RWPE1 (cell line): ENCODE measurements around the gene EDN3.
"Not testable (repeated sequence)": the region's sequence is repeated elsewhere in the genome, so short reads cannot be mapped to it uniquely, and the experiment has no call there.

Experiments
- CTCF ChIA-PET: fragments of 350-600 bp; sonication (Branson Sonifier 250); formaldehyde crosslinking; extraction: SDS; loops from one replicate; lab custom pipeline; 2021; lab: Yijun Ruan, JAX
- POLR2A ChIA-PET: fragments of 400-600 bp; formaldehyde crosslinking; extraction: SDS; loops from one replicate; lab custom pipeline; 2020; ENCODE audit warnings: antibody characterized with exemption; ENCODE audit not compliant: low non-redundant PET; lab: Yijun Ruan, JAX
- DNase-seq: peaks from one replicate; pipeline ENCODE4 v3.0.0; 2012; ENCODE audit warnings: low spot score
- H3K27ac ChIP-seq: fragments of 450-650 bp; 2 replicates; pipeline ENCODE4 v1.5.1; 2017
- TF ChIP-seq, protein P1 (sequence below): fragments of 450-650 bp; conservative IDR thresholded peaks from 2 replicates; pipeline ENCODE4 v1.5.1; 2017; ENCODE audit warnings: low read depth, mild to moderate bottlenecking

EDN3 gene

DNA sequence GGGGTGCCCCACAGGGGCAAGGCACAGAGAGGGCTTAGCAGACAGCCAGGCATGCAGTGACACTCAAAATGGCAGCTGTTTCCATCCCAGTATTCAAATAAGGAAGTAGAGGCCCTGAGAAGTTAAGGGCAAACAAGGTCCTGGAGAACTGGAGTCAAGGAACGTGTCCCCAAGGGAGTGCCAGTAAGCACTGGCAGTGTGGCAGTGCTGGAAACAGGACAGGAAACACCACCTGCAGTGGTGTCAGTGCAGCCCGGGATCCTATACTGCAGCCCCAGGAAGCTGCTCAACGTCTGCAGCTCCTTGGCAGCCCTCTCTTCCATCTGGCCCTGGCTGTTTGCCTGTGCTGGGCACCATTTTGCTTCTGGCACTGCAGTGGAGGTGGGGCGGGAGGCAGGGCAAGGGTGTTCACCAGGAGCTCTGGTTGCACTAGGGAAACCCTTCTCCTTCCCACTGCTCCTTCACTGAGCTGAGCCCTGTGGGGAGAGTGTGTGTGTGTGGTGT, 56.3 kb downstream of the EDN3 start:
- ChIA-PET POLR2A (no interaction called here), CTCF (interaction anchor here (1.6 kb wide), 1 partner anchor 47 kb away, joined by 4 read pairs; no protein-coding TSS in a partner anchor)
- no peak overlapping the region for H3K27ac ChIP-seq
- no peak for DNase-seq
- TF ChIP-seq, protein P1, sequence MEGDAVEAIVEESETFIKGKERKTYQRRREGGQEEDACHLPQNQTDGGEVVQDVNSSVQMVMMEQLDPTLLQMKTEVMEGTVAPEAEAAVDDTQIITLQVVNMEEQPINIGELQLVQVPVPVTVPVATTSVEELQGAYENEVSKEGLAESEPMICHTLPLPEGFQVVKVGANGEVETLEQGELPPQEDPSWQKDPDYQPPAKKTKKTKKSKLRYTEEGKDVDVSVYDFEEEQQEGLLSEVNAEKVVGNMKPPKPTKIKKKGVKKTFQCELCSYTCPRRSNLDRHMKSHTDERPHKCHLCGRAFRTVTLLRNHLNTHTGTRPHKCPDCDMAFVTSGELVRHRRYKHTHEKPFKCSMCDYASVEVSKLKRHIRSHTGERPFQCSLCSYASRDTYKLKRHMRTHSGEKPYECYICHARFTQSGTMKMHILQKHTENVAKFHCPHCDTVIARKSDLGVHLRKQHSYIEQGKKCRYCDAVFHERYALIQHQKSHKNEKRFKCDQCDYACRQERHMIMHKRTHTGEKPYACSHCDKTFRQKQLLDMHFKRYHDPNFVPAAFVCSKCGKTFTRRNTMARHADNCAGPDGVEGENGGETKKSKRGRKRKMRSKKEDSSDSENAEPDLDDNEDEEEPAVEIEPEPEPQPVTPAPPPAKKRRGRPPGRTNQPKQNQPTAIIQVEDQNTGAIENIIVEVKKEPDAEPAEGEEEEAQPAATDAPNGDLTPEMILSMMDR, result no peak

DNA sequence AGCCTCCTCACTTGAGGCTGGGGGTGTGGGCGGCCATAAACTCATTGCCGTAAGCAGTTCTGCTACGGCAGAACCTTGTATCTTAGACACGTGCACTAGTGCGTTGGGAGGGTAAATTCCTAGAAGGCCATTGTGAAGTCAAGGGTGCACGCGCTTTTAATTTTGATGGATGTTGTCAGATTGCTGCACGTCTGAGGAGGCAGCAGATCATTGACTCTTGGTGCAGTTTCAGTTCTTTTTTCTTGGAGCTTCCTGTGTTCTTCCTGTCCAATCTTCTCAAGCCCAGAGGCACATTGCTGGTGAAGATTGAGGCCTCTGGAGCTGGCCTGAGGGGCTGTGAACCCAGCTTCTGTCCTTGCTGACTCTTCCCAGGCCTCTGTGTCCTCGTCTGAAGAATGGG, 58.4 kb downstream of the EDN3 start:
- DNase-seq, CTCF ChIA-PET, H3K27ac ChIP-seq, POLR2A ChIA-PET: not testable (repeated sequence)

DNA sequence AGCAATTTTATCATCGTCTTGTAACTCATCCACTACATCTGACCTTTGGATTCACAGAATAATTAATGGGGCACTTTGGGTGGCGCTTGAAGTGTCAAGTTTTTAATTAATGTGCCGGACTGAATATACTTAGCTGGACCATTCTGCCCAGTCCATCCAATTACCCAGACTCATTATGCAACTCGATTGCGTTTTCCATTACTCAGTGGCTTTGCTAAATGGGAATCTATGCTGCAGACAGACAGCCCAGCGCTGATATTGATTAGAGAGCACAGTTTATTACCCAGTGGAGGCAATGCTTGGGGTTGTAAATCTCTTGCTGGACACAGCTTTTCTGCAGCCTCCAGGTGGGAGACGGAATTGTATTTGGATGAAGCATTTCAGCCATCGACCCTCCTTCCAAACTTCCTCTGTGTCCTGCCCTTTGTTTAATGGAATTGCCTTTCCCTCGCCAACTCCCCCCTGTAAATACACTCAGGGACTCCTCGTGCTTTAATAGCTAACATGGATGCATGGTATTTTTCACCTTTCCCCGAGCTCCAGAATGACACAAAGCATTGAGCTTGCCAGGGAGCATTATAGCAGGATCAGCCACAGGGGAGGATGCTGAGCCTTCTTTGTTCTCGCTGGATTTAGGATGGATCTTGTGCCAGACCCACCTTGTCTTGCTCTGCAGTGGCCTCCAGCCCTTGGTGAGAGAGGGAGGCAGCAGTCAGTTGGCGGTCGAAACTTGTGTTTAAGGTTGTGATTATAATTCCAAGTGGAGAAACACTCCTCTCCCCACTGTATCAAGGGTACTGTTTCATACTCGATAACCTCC, 59.7 kb downstream of the EDN3 start:
- no peak for DNase-seq
- POLR2A ChIA-PET, result no interaction called here
- H3K27ac ChIP-seq, result no peak overlapping the region
- CTCF ChIA-PET, result interaction anchor here (0.6 kb wide), 1 partner anchor 101 kb away, joined by 3 read pairs; no protein-coding TSS in a partner anchor
- TF ChIP-seq, protein P1, result no peak

DNA sequence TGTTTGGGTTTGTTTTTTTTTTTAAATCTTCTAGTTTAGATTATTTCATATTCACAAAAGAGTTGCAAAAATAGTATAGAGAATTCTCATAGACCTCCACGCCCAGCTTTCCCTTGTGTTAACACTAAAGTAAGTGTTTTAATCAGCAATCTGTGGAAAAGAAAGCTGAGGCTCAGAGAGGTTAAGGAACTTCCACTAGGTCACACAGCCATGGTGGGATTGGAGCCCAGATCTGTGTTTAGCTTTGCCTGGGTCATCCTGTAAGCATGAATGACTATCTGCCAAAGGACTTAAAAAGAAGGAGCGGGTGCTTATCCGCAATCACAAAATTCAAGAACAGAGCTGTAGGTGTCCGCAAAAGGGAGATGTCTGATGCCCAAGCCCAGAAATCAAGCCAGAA, 60.5 kb downstream of the EDN3 start:
- DNase-seq, result no peak

DNA sequence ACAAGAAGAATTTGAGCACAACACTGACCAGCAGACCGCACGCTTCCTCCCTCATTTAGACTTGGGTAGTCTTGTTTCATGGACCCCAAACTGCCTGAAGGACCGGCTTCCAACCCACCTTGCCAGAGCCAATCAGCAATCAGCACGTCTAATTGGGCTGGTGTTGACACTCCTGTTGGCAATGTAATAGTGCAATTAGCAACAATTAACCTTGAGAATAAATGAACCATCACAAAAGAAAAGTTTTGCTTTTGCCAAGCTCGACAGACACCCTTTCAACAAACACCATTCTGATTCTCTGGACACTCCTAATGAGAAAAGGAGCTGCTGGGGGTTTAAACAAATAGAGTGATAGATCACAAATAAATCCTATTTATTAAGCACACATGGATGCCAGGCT, 61.0 kb downstream of the EDN3 start:
- H3K27ac ChIP-seq, result no peak overlapping the region
- CTCF ChIA-PET, result no interaction called here
- TF ChIP-seq, protein P1, result no peak
- POLR2A ChIA-PET, result no interaction called here
- no peak for DNase-seq

More for the DNA sequence above, 60.5 kb downstream of the EDN3 start:
- ChIA-PET CTCF (no interaction called here), POLR2A (no interaction called here)
- TF ChIP-seq, protein P1, result no peak
- no peak overlapping the region for H3K27ac ChIP-seq

DNA sequence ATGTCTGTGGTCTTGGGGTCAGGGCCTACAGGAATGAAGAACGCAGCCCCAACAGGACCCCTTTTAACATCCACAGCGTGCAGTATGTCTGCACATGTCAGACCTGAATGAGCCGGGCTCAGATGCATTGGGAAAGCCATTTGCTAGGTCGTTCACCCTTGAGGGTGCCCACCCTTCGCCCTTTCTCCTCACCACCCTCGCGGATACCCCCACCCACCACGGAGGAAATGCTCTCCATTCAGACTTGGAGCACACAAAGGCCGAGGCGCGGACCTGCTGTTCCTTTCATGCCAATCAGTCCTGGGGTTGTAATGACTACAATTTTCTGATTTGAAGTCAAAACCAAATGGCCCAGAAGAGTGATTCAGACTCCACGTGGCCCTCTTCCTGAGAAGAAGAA, 62.7 kb downstream of the EDN3 start:
- ChIA-PET POLR2A (no interaction called here), CTCF (interaction anchor here (1.0 kb wide), 1 partner anchor 41 kb away, joined by 6 read pairs; no protein-coding TSS in a partner anchor)
- H3K27ac ChIP-seq, result no peak overlapping the region
- DNase-seq, result no peak
- TF ChIP-seq, protein P1, result no peak

DNA sequence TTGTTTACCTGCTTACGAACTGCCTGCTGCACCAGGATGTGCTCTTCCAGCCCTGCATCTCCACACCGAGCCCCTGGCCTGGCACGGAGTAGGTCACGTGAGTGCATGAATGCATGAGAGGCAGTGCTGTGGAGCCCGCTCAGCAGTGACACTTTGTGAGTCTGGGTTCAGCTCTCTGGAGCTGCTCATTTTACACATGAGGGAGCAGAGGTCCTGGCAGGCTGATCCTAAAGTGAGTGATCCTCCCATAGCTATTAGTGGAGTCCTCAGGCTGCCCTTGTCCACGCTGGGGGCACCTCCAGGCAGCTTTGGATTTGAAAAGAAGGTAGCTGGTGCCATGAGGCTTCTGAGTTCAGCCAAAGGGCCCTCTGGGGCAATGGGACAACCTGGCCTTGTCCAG, 64.2 kb downstream of the EDN3 start:
- POLR2A ChIA-PET, result no interaction called here

More for the DNA sequence above, 64.2 kb downstream of the EDN3 start:
- no peak for DNase-seq
- H3K27ac ChIP-seq, result no peak overlapping the region
- TF ChIP-seq, protein P1, result no peak
- CTCF ChIA-PET, result interaction anchor here (0.5 to 0.6 kb wide), 3 partner anchors 19 to 269 kb away, joined by 3 read pairs; no protein-coding TSS in a partner anchor
